ENCODE measurements around the gene ZFR. TPM values are rescaled to one million over a fixed set of nuclear protein-coding genes. Genes with fewer than 3 reads are reported as not detected.
"Not testable (repeated sequence)": the region's sequence is repeated elsewhere in the genome, so short reads cannot be mapped to it uniquely, and the experiment has no call there.

ZFR gene
- total RNA-seq, 2 donors from 2014 or later: 45.0 to 51.8 TPM

GRCh38 chr5:32317041-32317440 lies 127.5 kb downstream of the ZFR start:
- Histone ChIP-seq H3K4me3 (no peak overlapping the region), H3K9me3 (no peaks in the 10 kb centered on the region), H3K27ac (no peak overlapping the region), H3K9ac (ENCODE audit: low read depth in 2 of 2, low read length in 2 of 2) (no peak overlapping the region), H3K27me3 (no peaks in the 10 kb centered on the region), H3K36me3 (no peaks in the 10 kb centered on the region), H3K4me1 (no peaks in the 10 kb centered on the region)
- intact Hi-C loops (cut with DNase I): no loop called here
- TF ChIP-seq CTCF (IDR thresholded peaks at IDR 0.05): no peak
- no peak for DNase-seq

- Histone ChIP-seq H3K36me3 (no peaks in the 10 kb centered on the region), H3K27ac (no peak overlapping the region), H3K9me3 (no peaks in the 10 kb centered on the region), H3K27me3 (no peaks in the 10 kb centered on the region), H3K4me3 (no peak overlapping the region), H3K4me1 (no peaks in the 10 kb centered on the region), H3K9ac (ENCODE audit: low read depth in 2 of 2, low read length in 2 of 2) (no peak overlapping the region)
- no peak for TF ChIP-seq CTCF (IDR thresholded peaks at IDR 0.05)
- intact Hi-C loops (cut with DNase I): no loop called here
- DNase-seq: no peak
Measured at GRCh38 chr5:32315221-32316014, 129.1 kb downstream of the ZFR start.

- no peak overlapping the region for H3K27ac ChIP-seq
- intact Hi-C loops (cut with DNase I): loop anchor here (5.0 kb wide), 1 partner anchor 82 kb away; no protein-coding TSS in a partner anchor
Measured at GRCh38 chr5:32314658-32315057, 129.9 kb downstream of the ZFR start.

GRCh38 chr5:32314152-32314488 lies 130.4 kb downstream of the ZFR start:
- DNase-seq; H3K4me1 ChIP-seq; H3K9ac ChIP-seq (ENCODE audit: low read depth in 2 of 2, low read length in 2 of 2); H3K27ac ChIP-seq; H3K9me3 ChIP-seq; H3K27me3 ChIP-seq; H3K36me3 ChIP-seq; H3K4me3 ChIP-seq: not testable (repeated sequence)
- intact Hi-C loops (cut with DNase I): loop anchor here (5.0 kb wide), 1 partner anchor 82 kb away; no protein-coding TSS in a partner anchor

More at GRCh38 chr5:32314658-32315057, 129.9 kb downstream of the ZFR start:
- no peak for DNase-seq
- Histone ChIP-seq H3K4me1 (no peaks in the 10 kb centered on the region), H3K27me3 (no peaks in the 10 kb centered on the region), H3K4me3 (no peak overlapping the region), H3K9ac (ENCODE audit: low read depth in 2 of 2, low read length in 2 of 2) (no peak overlapping the region), H3K36me3 (no peaks in the 10 kb centered on the region), H3K9me3 (no peaks in the 10 kb centered on the region)
- TF ChIP-seq CTCF (IDR thresholded peaks at IDR 0.05): no peak

- TF ChIP-seq CTCF (IDR thresholded peaks at IDR 0.05): no peak
- H3K4me3 ChIP-seq: peak within 1 kb of the TSS; percentile 86
- H3K27me3 ChIP-seq: no peaks in the 10 kb centered on the region
- no peaks in the 10 kb centered on the region for H3K36me3 ChIP-seq
- H3K9me3 ChIP-seq: no peaks in the 10 kb centered on the region
- intact Hi-C loops (cut with DNase I): loop anchor here (5.0 kb wide), 1 partner anchor 80 kb away; no protein-coding TSS in a partner anchor
- peak within 1 kb of the TSS; percentile 87 to 96 for H3K9ac ChIP-seq (ENCODE audit: low read depth in 2 of 2, low read length in 2 of 2)
- DNase-seq: peak; percentile 100
- peak within 1 kb of the TSS; percentile 95 for H3K27ac ChIP-seq
- H3K4me1 ChIP-seq: no peaks in the 10 kb centered on the region
Measured at GRCh38 chr5:32312595-32313332, 131.8 kb downstream of the ZFR start, which contains the start of gene MTMR12. TSS of gene MTMR12 (minus strand) at chr5:32312939. CDS start at chr5:32312838, 101 bp downstream.

Measured in colonic mucosa (tissue), 4 donors.